Fibroblast of lung (primary cell): Measurements from ENCODE around the gene NR6A1. TPM values are rescaled to one million over a fixed set of nuclear protein-coding genes. Genes with fewer than 3 reads are reported as not detected.

ENCODE experiments used
- DNase-seq, 2 donors: peaks; one replicate each; pipeline versions ENCODE4 v3.0.0 to v3.0.0-alpha.2; 2010; ENCODE audit warnings: low read depth in 2 of 2
- H2AFZ ChIP-seq: 2 replicates; pipeline ENCODE4 v1.5.1; 2012; ENCODE audit warnings: low read length, control low read depth, inconsistent platforms
- H3K27ac ChIP-seq: 2 replicates; pipeline ENCODE4 v1.5.1; 2011; ENCODE audit warnings: low read length, control low read depth; ENCODE audit not compliant: insufficient read depth
- H3K27me3 ChIP-seq: 2 replicates; pipeline ENCODE4 v1.5.1; 2011; ENCODE audit warnings: mild to moderate bottlenecking, low read length; ENCODE audit not compliant: control insufficient read depth, insufficient read depth
- H3K36me3 ChIP-seq: 2 replicates; pipeline ENCODE4 v1.5.1; 2011; ENCODE audit warnings: low read length; ENCODE audit not compliant: control insufficient read depth, insufficient read depth
- H3K4me1 ChIP-seq: 2 replicates; pipeline ENCODE4 v1.5.1; 2011; ENCODE audit warnings: low read length; ENCODE audit not compliant: control insufficient read depth, insufficient read depth; ENCODE audit errors: extremely low read depth
- H3K4me2 ChIP-seq: 2 replicates; pipeline ENCODE4 v1.5.1; 2011; ENCODE audit warnings: low read length, control low read depth; ENCODE audit not compliant: insufficient read depth; ENCODE audit errors: extremely low read depth
- H3K4me3 ChIP-seq, 4 experiments: fragments of 200-600 bp in 1 of 4; sonication (generic) in 1 of 4; replicated peaks in 1 of 4; 2 replicates each; pipeline ENCODE4 v1.5.1; 2011 to 2016; ENCODE audit warnings: low read length in 4 of 4, low read depth in 3 of 4, mild to moderate bottlenecking in 3 of 4, control low read depth in 2 of 4, inconsistent platforms in 1 of 4, mixed read lengths in 1 of 4; ENCODE audit not compliant: insufficient read depth in 1 of 4; ENCODE audit errors: control extremely low read depth in 1 of 4
- H3K79me2 ChIP-seq: 2 replicates; pipeline ENCODE4 v1.5.1; 2012; ENCODE audit warnings: mild to moderate bottlenecking, low read length, inconsistent platforms; ENCODE audit not compliant: control insufficient read depth, insufficient read depth
- H3K9ac ChIP-seq: 2 replicates; pipeline ENCODE4 v1.5.1; 2011; ENCODE audit warnings: mild to moderate bottlenecking, low read length, control low read depth; ENCODE audit not compliant: insufficient read depth
- H3K9me3 ChIP-seq: 2 replicates; pipeline ENCODE4 v1.5.1; 2012; ENCODE audit warnings: low read depth, low read length; ENCODE audit not compliant: control insufficient read depth, insufficient read depth
- H4K20me1 ChIP-seq: 2 replicates; pipeline ENCODE4 v1.5.1; 2011; ENCODE audit warnings: low read length; ENCODE audit not compliant: control insufficient read depth, insufficient read depth; ENCODE audit errors: extremely low read depth
- CTCF ChIP-seq, 2 donors: IDR thresholded peaks in 1 of 2; conservative IDR thresholded peaks in 1 of 2; 1 replicate in 1 of 2; 2 replicates in 1 of 2; pipeline ENCODE4 v1.5.1; 2011 to 2012; ENCODE audit warnings: low read length in 2 of 2, control low read depth in 1 of 2, inconsistent platforms in 1 of 2, low read depth in 1 of 2, mild to moderate bottlenecking in 1 of 2
- EZH2 ChIP-seq: IDR thresholded peaks from 2 replicates; pipeline ENCODE4 v1.5.1; 2012; ENCODE audit warnings: low read length, control low read depth, mild to moderate bottlenecking; ENCODE audit errors: missing control alignments
- polyA plus RNA-seq, 2 donors: library from polyadenylated mRNA; depleted of rRNA in 1 of 2; stranded (reverse) in 1 of 2; unstranded in 1 of 2; fragments of >200 nt; gene quantifications; 2 replicates each; pipeline ENCODE4 v1.2.1, GENCODE V29; 2011 to 2012; ENCODE audit warnings: missing spikeins in 1 of 2
- total RNA-seq: library from RNA; depleted of rRNA; stranded (reverse); fragments of >200 nt; gene quantifications from 2 replicates; pipeline ENCODE4 v1.2.1, GENCODE V29; 2014

NR6A1 gene
- total and polyA plus RNA-seq, 2 donors (not counting 1 experiment from before 2014, with no cell fraction given): 0.07 to 0.50 TPM

GRCh38 chr9:124780060-124780756, 9.1 kb upstream of the NR6A1 start:
- H3K79me2 ChIP-seq: no peaks in the 10 kb centered on the region
- peak overlapping the region; percentile 88 for H3K4me2 ChIP-seq
- no peak overlapping the region for H2AFZ ChIP-seq
- no peaks in the 10 kb centered on the region for H3K36me3 ChIP-seq
- peaks cover 19% of the 10 kb centered on the region for H3K4me1 ChIP-seq
- no peaks in the 10 kb centered on the region for H3K27me3 ChIP-seq
- no peak overlapping the region for H3K9ac ChIP-seq
- H4K20me1 ChIP-seq: no peaks in the 10 kb centered on the region
- TF ChIP-seq EZH2 (no peak), CTCF (conservative IDR thresholded peaks at IDR 0.05 in 1 of 2, IDR thresholded peaks at IDR 0.05 in 1 of 2; ENCODE audit: low read depth in 1 of 2, low read length in 2 of 2) (no peak)
- no peaks in the 10 kb centered on the region for H3K9me3 ChIP-seq
- no peak overlapping the region for H3K4me3 ChIP-seq
- no peak for DNase-seq
- no peak overlapping the region for H3K27ac ChIP-seq

GRCh38 chr9:124779368-124780059, 8.4 kb upstream of the NR6A1 start:
- no peak overlapping the region for H3K4me3 ChIP-seq
- peak; percentile 96 to 97 for DNase-seq
- peaks cover 19% of the 10 kb centered on the region for H3K4me1 ChIP-seq
- H3K27ac ChIP-seq: peak overlapping the region; percentile 41
- H3K4me2 ChIP-seq: peak overlapping the region; percentile 88
- H2AFZ ChIP-seq: peak overlapping the region; percentile 11
- H3K9ac ChIP-seq: no peak overlapping the region
- TF ChIP-seq CTCF (conservative IDR thresholded peaks at IDR 0.05 in 1 of 2, IDR thresholded peaks at IDR 0.05 in 1 of 2; ENCODE audit: low read depth in 1 of 2, low read length in 2 of 2) (no peak), EZH2 (no peak)
- no peaks in the 10 kb centered on the region for H3K79me2 ChIP-seq
- no peaks in the 10 kb centered on the region for H4K20me1 ChIP-seq
- no peaks in the 10 kb centered on the region for H3K9me3 ChIP-seq
- no peaks in the 10 kb centered on the region for H3K36me3 ChIP-seq
- H3K27me3 ChIP-seq: no peaks in the 10 kb centered on the region

GRCh38 chr9:124778575-124779367, 7.7 kb upstream of the NR6A1 start:
- Histone ChIP-seq H3K9ac (no peak overlapping the region), H3K27ac (peak overlapping the region; percentile 41)
- DNase-seq: no peak

More at GRCh38 chr9:124778575-124779367, 7.7 kb upstream of the NR6A1 start:
- H3K4me1 ChIP-seq: peaks cover 19% of the 10 kb centered on the region
- peak overlapping the region in 1 of 4 experiments; percentile 1 for H3K4me3 ChIP-seq
- H3K4me2 ChIP-seq: peak overlapping the region; percentile 52
- TF ChIP-seq EZH2 (no peak), CTCF (conservative IDR thresholded peaks at IDR 0.05 in 1 of 2, IDR thresholded peaks at IDR 0.05 in 1 of 2; ENCODE audit: low read depth in 1 of 2, low read length in 2 of 2) (no peak)
- H3K27me3 ChIP-seq: no peaks in the 10 kb centered on the region
- H3K79me2 ChIP-seq: no peaks in the 10 kb centered on the region
- no peaks in the 10 kb centered on the region for H3K36me3 ChIP-seq
- H4K20me1 ChIP-seq: no peaks in the 10 kb centered on the region
- no peaks in the 10 kb centered on the region for H3K9me3 ChIP-seq
- no peak overlapping the region for H2AFZ ChIP-seq
